Esophagus muscularis mucosa (tissue), 4 donors: ENCODE results near the gene RAB11FIP4. TPM values are rescaled to one million over a fixed set of nuclear protein-coding genes. Genes with fewer than 3 reads are reported as not detected.
A peak's percentile ranks its signal among the peaks of the same experiment; 100 is the strongest.

Source experiments
- DNase-seq: peaks from one replicate; pipeline ENCODE4 v3.0.0-alpha.2; 2017; ENCODE audit errors: extremely low spot score
- H3K27ac ChIP-seq, 4 donors: fragments of 200-600 bp; sonication (generic); replicated peaks in 1 of 4; 1 replicate in 3 of 4; 2 replicates in 1 of 4; pipeline ENCODE4 v1.5.1; 2016 to 2019; ENCODE audit warnings: mild to moderate bottlenecking in 1 of 4
- H3K27me3 ChIP-seq, 4 donors: fragments of 200-600 bp; sonication (generic); one replicate each; pipeline versions ENCODE4 v1.5.1 to v1.6.0; 2016 to 2019
- H3K36me3 ChIP-seq, 4 donors: fragments of 200-600 bp; sonication (generic); one replicate each; pipeline ENCODE4 v1.5.1; 2016 to 2019
- H3K4me1 ChIP-seq, 4 donors: fragments of 200-600 bp; sonication (generic); one replicate each; pipeline ENCODE4 v1.5.1; 2016 to 2019
- H3K4me3 ChIP-seq, 4 donors: fragments of 200-600 bp; sonication (generic); 1 replicate in 2 of 4; 2 replicates in 2 of 4; pipeline ENCODE4 v1.5.1; 2016 to 2019; ENCODE audit warnings: mild to moderate bottlenecking in 4 of 4, moderate library complexity in 1 of 4
- H3K9me3 ChIP-seq, 4 donors: fragments of 200-600 bp; sonication (generic); 1 replicate in 3 of 4; 2 replicates in 1 of 4; pipeline ENCODE4 v1.5.1; 2016 to 2019
- EP300 ChIP-seq: sonication (generic); formaldehyde crosslinking; IDR thresholded peaks from one replicate; pipeline ENCODE4 v1.6.1; 2017; ENCODE audit warnings: antibody characterized with exemption
- POLR2A ChIP-seq: fragments of 450-650 bp; IDR thresholded peaks from one replicate; pipeline ENCODE4 v1.6.1; 2017; ENCODE audit warnings: antibody characterized with exemption, moderate library complexity, mild to moderate bottlenecking, low read depth
- POLR2AphosphoS5 ChIP-seq, 2 donors: sonication (generic); formaldehyde crosslinking; IDR thresholded peaks; one replicate each; pipeline ENCODE4 v1.6.1; 2017; ENCODE audit warnings: antibody characterized with exemption in 2 of 2
- WGBS: methylation state at CpG from one replicate; pipeline ENCODE4 v1.1.5; 2018; 5-methylcytosine and 5-hydroxymethylcytosine counted together
- intact Hi-C: fragments of 100-400 bp; cut with DNase I; formaldehyde crosslinking; loops from one replicate; pipeline ENCODE4 v1.15.1; 2023
- total RNA-seq, 4 donors: library from RNA; depleted of rRNA; stranded (reverse); fragments of >200 nt; gene quantifications; one replicate each; pipeline versions ENCODE4 v1.1.0 to v1.2.1, GENCODE V29; 2016
- TF ChIP-seq, protein P1 (sequence below), 3 experiments: fragments of 200-600 bp in 2 of 3; fragments of 450-650 bp in 1 of 3; sonication (generic) in 2 of 3; IDR thresholded peaks; one replicate each; pipeline ENCODE4 v1.5.1; 2017 to 2019; ENCODE audit warnings: antibody characterized with exemption in 3 of 3, mild to moderate bottlenecking in 2 of 3, moderate library complexity in 1 of 3

Gene RAB11FIP4
- total RNA-seq, 4 donors from 2014 or later, result 0.75 to 2.3 (median 1.7) TPM

DNA sequence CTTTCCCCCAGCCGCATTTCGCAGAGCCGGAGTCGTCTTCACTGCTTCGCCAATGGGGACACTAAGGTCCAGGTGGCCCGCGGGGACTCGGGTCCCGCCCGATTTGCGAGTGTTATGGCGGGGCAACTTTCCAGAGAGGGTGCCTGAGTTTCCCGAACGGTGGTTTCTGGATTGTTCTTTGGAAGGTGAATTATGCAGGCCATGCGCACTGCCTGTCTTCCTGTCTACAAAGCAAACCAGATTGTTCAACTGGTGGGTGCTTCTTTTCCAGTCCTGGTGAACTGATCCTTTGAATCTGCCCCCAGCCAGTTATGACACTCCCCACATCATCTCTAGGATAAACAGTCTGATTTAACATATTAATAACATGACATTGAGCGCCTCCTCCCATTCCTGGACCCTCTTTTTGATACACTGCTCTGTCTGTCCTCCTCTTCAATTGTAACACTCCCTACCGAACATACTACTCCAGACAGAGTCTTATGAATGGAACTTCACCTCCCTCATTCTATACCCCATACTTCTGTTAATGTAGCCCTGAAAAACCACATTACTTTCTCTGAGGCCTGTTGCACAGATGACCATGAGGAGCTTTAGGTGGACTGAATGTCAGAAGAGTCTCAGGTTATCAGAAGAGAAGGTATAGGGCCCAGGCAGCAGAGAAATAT lies 159.0 kb downstream of the RAB11FIP4 start:
- Histone ChIP-seq H3K4me3 (peak overlapping the region; percentile 81 to 98 (median 91)), H3K4me1 (peaks cover 5 to 20% (median 15%) of the 10 kb centered on the region in 4 donors), H3K9me3 (no peaks in the 10 kb centered on the region), H3K27ac (peak overlapping the region; percentile 85 to 95 (median 92)), H3K36me3 (no peaks in the 10 kb centered on the region), H3K27me3 (no peaks in the 10 kb centered on the region)
- DNase-seq, result no peak
- intact Hi-C loops, result no loop called here
- 24% methylated on average over 17 of the region's 17 CpGs for whole genome bisulfite sequencing
- TF ChIP-seq POLR2AphosphoS5 (IDR thresholded peaks at IDR 0.05), result no peak

DNA sequence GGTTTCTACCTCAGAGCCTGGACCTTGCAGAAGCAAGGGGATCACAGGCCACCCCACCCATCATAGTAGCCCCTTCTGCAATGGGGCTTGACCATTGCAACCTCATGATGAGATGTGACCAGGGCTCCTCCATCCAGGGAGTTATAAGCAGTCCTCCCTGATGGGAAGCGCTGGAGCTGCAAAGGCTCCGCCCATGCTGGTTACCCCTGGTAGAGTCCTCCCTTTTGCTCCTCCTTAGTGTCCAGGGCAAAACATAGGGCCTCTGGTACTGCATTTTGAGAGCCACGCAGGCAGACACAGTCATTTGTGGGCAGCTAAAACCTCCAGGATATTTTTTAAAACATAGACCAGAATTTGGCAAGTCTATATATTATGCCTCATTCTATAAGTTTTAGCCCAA lies 161.1 kb downstream of the RAB11FIP4 start:
- H3K36me3 ChIP-seq, result no peaks in the 10 kb centered on the region
- no peaks in the 10 kb centered on the region for H3K9me3 ChIP-seq
- H3K4me3 ChIP-seq, result no peak overlapping the region
- DNase-seq, result no peak
- intact Hi-C loops, result no loop called here
- no peaks in the 10 kb centered on the region for H3K27me3 ChIP-seq
- H3K27ac ChIP-seq, result no peak overlapping the region
- TF ChIP-seq EP300 (no peak), POLR2AphosphoS5 (IDR thresholded peaks at IDR 0.05) (no peak), POLR2A (no peak)
- TF ChIP-seq, protein P1, sequence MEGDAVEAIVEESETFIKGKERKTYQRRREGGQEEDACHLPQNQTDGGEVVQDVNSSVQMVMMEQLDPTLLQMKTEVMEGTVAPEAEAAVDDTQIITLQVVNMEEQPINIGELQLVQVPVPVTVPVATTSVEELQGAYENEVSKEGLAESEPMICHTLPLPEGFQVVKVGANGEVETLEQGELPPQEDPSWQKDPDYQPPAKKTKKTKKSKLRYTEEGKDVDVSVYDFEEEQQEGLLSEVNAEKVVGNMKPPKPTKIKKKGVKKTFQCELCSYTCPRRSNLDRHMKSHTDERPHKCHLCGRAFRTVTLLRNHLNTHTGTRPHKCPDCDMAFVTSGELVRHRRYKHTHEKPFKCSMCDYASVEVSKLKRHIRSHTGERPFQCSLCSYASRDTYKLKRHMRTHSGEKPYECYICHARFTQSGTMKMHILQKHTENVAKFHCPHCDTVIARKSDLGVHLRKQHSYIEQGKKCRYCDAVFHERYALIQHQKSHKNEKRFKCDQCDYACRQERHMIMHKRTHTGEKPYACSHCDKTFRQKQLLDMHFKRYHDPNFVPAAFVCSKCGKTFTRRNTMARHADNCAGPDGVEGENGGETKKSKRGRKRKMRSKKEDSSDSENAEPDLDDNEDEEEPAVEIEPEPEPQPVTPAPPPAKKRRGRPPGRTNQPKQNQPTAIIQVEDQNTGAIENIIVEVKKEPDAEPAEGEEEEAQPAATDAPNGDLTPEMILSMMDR (IDR thresholded peaks at IDR 0.05), result no peak
- 93% methylated on average over 3 of the region's 3 CpGs for WGBS
- H3K4me1 ChIP-seq, result peaks cover 5 to 20% (median 15%) of the 10 kb centered on the region in 4 donors

DNA sequence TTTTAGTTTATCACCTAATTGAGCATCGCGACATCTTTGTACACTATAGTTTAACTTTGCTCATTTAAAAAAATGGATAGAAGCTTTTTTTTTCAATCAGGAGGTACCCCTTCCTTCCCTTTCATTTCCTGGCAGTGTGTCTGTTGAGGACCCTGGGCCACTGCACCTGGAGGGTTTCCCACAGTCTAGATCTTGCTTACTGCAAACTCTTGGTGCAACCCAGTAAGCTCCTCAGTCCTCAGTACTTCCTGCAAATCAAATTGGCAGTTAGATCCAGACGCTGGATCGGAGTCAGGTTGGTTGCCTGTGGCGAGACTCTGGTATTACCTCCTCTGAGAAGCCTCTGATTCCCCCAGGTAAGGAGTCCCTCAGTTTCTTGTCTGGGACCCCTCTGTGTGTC lies 162.0 kb downstream of the RAB11FIP4 start:
- peaks cover 7 to 25% (median 20%) of the 10 kb centered on the region in 4 donors for H3K4me1 ChIP-seq
- intact Hi-C loops, result no loop called here
- no peaks in the 10 kb centered on the region for H3K9me3 ChIP-seq
- no peak for TF ChIP-seq POLR2A
- no peak overlapping the region for H3K27ac ChIP-seq
- H3K36me3 ChIP-seq, result no peaks in the 10 kb centered on the region
- no peaks in the 10 kb centered on the region for H3K27me3 ChIP-seq
- no peak overlapping the region for H3K4me3 ChIP-seq
- DNase-seq, result no peak
- WGBS, result 85% methylated on average over 5 of the region's 5 CpGs

DNA sequence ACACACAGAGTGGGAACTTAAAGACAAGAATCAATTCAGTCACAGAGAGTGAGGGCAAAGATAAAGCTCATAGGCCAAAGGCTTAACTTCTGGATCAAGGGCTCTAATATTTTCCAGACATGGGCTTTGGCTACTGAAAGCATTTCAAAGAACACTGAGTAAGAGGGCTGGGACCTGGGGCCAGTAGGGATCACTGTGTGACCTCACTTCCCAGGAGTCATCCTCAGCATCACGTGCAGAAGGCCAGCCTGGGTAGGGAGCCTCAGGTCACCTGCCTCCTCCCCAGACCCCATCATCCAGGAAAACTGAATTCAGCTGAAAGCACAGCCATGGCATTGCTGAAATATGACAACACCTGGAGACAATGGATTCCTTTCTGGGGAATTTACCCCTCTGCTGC lies 163.5 kb downstream of the RAB11FIP4 start:
- Histone ChIP-seq H3K36me3 (no peaks in the 10 kb centered on the region), H3K9me3 (no peaks in the 10 kb centered on the region), H3K4me3 (no peak overlapping the region), H3K27ac (no peak overlapping the region), H3K27me3 (no peaks in the 10 kb centered on the region), H3K4me1 (peaks cover 7 to 26% (median 21%) of the 10 kb centered on the region in 4 donors)
- no peak for DNase-seq
- 86% methylated on average over 1 of the region's 1 CpG for WGBS
- intact Hi-C loops, result no loop called here
- TF ChIP-seq POLR2A (no peak), EP300 (no peak), POLR2AphosphoS5 (IDR thresholded peaks at IDR 0.05) (no peak)
- TF ChIP-seq, protein P1 (IDR thresholded peaks at IDR 0.05), result no peak

DNA sequence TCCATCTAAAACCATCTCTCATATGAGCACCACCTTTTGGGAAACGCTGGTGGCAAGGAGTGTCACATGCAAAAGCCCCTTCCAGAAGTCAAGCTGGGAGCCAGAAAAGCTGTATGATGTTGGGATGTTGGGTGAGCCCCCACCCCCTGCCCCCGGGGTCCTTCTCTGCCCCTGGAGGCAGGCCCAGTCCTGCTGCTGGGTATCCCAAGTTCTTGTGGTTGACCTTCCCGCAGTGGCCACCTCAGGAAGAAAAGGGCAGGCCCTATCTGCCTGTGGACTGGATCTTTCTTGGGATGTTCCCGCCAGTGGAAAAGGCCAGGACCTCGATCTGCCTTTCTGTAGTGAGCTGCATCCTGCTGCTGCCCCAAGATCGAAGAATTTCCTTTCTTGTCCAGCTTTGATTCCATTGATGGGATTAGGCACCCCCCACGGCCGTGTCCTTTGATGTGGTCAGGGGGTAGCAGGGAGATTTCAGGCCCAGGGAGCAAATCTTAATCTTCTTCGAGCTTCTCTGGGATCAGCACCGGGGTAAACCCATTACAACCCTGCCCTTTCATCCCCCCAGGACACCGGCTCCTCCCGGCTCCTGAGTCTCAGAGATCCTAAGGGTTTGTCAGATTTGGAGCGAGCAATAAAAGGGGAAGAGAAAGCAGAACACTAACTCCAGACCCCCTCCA lies 165.6 kb downstream of the RAB11FIP4 start:
- peaks cover 23 to 37% (median 35%) of the 10 kb centered on the region in 4 donors for H3K4me1 ChIP-seq
- no peak overlapping the region for H3K27ac ChIP-seq
- no peak overlapping the region for H3K4me3 ChIP-seq
- TF ChIP-seq, protein P1 (IDR thresholded peaks at IDR 0.05), result no peak
- no peak for TF ChIP-seq POLR2A
- TF ChIP-seq POLR2AphosphoS5 (IDR thresholded peaks at IDR 0.05), result no peak
- TF ChIP-seq EP300, result no peak
- no peaks in the 10 kb centered on the region for H3K9me3 ChIP-seq
- no peaks in the 10 kb centered on the region for H3K27me3 ChIP-seq
- H3K36me3 ChIP-seq, result no peaks in the 10 kb centered on the region
- DNase-seq, result no peak
- intact Hi-C loops, result no loop called here
- 82% methylated on average over 13 of the region's 13 CpGs for WGBS
